Fibroblast of skin of right biceps (primary cell): ENCODE results near the gene GOLGA8A.
"Not testable (repeated sequence)": the region's sequence is repeated elsewhere in the genome, so short reads cannot be mapped to it uniquely, and the experiment has no call there.

Experiments used
- DNase-seq: peaks from one replicate; pipeline ENCODE4 v3.0.0-alpha.2; 2013

Gene GOLGA8A, protein sequence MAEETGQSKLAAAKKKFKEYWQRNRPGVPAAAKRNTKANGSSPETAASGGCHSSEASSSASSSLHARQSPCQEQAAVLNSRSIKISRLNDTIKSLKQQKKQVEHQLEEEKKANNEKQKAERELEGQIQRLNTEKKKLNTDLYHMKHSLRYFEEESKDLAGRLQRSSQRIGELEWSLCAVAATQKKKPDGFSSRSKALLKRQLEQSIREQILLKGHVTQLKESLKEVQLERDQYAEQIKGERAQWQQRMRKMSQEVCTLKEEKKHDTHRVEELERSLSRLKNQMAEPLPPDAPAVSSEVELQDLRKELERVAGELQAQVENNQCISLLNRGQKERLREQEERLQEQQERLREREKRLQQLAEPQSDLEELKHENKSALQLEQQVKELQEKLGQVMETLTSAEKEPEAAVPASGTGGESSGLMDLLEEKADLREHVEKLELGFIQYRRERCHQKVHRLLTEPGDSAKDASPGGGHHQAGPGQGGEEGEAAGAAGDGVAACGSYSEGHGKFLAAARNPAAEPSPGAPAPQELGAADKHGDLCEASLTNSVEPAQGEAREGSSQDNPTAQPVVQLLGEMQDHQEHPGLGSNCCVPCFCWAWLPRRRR

DNA sequence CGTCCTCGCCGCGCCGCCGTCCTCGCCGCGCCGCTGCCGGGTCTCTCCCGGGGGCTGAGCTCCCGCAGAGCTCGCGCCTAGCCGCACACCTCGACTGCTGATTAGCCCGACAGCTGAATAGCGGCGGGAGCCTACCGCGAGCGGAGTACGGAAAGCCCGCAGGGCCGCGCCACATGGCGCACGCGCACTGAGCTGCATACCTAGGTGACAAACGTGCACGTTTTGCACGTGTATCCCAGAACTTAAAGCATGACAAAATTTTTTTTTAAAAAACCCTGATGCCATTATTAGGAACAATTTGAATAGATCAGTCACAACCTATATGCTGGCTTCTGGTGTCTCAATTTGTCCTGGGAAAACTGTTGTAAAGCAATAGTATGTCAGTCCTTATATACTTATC is at the start of gene GOLGA8A:
GOLGA8A (minus strand) TSS at position 122 of the 400 bp plus-strand sequence. CDS start 48,117 bp downstream, outside the sequence.
- peak; percentile 87 for DNase-seq

DNA sequence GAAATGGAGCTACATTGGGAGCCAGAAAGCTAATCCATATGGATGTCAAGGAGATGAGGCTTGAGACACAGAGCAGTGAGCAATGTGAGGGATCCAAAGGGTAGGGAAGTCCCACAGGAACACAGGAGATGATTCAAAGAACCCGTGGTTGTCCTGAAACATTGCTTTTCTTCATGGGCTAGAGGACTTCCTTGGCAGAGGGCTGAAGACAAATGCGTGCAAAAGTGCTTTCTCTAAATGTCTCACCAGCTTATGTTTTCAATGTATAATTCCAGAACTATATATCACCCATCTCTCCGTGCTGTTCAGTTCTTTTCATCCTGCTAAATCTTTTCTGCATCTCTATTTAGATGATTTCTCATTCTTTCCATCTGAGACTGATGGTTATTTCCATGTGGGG is 46.0 kb upstream of the GOLGA8A start:
- no peak for DNase-seq

DNA sequence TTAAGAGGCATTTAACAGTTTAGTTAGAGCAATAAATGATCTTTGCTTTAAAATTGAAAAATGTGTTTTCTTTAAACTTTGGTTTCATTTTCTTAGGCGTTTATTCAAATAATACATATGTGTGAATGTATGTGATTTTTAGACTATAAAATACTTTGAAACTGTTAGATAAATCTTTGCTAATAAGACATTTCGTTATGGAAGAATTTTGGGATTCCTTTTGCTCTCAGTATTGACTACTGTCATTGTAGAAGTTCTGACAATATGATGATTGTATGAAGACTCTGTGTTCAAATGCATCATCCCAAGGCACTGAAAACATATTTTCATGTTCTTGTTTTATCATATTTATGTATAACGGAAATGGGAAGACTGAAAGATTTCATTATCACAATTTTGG is 43.8 kb upstream of the GOLGA8A start:
- no peak for DNase-seq

DNA sequence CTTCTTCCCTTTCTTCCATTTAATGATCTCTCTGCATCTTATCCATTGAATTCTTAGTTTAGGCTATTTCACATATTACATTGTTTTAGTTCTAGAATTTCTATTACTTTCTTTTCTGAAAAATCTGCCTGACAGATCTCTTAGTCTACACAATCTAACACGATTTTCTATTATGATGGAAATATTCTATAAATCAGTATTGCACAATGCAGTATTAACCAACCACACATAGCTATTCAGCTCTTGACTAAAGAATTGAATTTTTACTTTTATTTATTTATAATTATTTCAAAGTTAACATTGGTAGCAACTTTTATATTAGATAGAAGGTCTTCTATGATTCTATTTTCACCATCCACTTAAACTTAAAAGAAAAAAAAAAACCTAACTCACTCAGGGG is 36.2 kb upstream of the GOLGA8A start:
- DNase-seq, result no peak

DNA sequence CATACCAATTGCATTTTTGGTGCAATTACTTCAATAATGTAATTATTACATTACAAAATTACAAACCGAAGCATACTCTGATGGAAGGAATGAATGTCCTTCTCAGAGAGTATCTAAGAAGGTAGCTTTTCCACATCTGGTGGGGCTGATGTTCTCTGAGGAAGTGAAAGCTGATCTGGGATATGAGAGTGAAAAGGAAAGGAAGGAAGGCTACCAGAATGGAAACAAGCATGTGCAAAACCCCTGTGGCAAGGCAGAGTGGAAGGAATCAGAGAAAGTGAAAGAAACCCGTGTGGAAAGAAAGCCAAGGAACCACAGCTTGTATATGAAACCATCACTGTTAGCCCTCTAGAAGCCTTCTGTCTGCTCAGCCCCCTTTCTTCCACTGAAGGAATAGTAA is 35.3 kb upstream of the GOLGA8A start:
- no peak for DNase-seq

DNA sequence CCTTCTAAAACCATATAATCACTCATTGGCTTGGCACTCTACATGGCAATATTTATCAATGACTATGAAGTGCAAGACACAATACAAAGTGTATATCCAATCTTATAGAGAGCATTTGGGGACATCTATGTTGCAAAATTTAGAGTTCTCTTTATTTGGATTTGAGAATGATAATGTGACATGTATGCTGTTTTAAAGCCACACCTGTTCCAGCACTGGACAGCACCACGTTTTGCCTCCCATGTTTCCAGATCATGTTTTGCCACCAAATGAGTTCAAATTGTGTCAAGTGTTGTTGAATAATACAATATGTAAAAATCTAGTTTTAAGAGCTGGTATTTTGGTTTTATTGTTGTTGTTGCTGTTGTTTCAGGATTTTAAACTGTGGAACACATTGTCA is 33.3 kb upstream of the GOLGA8A start:
- no peak for DNase-seq

DNA sequence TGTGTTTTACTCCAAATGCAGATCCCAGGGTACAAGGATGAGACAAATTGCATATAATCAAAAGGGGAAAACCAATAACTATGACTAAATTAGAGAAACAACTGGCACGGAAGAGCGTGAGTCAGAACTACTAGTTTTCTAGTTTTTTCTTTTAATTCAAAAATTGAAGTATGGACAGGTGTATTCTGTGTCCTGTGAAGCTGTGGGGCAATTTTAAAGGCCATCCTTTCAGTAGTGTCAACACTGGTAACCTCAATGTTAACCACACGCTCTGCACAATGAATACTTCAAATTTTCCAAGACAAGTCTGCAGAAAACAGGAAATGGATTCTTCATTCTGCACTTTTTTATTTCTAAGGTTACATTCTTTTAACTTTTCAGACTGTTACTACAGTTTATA is 32.5 kb upstream of the GOLGA8A start:
- no peak for DNase-seq

DNA sequence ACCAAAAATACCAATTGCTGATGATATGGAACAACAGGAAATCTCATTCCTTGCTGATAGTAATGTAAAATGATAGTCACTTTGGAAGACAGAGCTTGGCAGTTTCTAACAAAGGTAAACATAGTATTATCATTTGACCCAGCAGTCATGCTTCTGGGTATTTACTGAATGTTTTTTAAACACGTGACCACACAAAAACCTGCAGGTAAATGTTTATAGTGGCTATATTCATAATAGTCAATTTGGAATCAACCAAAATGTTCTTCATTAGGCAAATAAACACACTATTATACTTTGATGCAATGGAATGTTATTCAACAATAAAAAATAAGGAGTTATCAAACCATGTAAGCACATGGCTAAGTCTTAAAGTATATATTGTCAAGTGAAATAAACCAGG is 24.1 kb upstream of the GOLGA8A start:
- no peak for DNase-seq

DNA sequence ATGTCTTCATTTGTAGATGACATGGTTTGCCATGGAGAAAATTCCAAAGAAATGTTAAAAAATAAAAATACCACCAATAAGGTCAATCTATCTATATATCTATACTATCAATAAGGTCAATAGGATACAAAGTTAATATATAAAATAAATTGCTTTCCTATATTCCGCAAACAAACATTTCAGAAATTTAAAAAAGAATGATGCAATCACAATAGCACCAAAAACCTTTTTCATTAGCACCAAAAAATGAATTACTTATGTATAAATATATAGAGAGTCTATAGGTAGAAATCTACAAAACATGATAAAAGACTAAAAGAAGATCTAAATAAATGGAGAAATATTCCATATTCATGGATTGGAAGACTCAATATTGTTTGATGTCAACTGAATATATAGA is 22.8 kb upstream of the GOLGA8A start:
- DNase-seq, result no peak

DNA sequence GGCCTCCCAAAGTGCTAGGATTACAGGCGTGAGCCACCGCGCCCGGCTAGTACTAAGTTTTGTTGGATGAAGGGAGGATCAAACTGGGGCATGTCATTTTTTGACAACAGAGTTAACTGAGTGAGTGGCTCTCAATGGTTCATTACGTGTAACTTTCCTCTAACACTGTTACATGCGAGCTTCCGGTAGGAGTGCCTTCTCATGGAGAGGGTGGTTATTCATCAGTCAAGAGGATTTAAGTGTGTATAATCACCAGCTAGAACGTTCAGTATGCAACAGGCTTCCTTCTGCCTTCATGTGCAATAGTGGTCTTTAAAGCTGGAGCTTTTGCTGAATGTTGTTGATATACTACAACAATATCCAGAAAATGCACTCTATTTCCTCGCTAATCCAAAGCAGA is 19.1 kb upstream of the GOLGA8A start:
- no peak for DNase-seq

DNA sequence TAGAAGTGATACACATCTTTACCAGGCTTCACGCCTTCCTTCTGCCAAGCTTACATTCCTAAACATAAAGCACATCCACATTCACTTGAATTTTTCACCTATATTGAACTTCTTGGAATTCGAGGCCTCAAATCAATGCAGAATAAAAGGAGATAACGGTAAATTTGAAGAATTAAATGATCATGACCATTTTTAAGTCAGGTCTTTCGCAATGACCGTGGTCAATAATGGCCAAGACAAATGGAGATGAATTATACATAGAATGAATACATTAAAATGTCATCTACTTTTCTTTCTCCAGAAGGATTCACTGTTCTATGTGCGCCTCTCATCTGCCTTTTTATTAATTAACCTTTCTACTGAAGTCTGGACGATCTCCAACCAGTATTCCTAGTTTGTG is 5.3 kb upstream of the GOLGA8A start:
- no peak for DNase-seq

DNA sequence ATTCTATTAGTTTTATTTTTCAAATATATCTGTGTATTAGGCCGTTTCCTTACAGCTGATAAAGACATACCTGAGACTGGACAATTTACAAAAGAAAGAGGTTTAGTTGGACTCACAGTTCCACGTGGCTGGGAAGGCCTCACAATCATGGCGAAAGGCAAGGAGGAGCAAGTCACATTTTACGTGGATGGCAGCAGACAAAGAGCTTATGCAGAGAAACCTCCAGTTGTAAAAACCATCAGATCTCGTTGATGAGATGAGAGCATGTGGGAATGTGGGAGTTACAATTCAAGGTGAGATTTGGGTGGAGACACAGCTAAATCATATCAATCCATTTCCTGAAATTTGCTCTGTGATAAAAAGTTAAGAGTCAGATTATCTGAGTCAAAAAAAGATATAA is 2.3 kb upstream of the GOLGA8A start:
- DNase-seq, result no peak

DNA sequence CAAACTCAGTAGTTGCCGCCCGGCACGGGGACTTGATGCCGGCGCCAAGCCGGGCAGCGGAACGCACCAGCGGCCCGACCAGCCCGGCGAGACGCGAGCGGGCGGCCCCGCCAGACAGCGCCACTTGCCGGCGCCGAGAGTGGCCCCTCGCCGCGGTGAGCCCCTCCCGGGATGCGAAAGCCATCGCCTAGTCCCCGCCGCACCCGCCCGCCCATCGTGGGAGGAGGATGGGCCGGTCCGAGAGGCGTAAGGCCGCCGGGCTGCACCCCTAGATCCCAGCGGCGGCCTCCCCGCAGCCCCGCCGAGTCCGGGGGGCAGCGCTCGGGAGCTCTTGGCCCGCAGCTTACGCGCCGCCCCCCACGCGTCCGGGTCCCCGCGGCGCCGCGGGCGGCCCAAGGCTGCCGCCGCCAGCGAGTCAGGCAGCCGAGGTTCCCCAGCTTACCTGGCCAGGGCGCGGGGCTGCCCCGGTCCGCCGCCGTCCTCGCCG is 609 bp downstream of the GOLGA8A start:
- DNase-seq, result peak; percentile 47

DNA sequence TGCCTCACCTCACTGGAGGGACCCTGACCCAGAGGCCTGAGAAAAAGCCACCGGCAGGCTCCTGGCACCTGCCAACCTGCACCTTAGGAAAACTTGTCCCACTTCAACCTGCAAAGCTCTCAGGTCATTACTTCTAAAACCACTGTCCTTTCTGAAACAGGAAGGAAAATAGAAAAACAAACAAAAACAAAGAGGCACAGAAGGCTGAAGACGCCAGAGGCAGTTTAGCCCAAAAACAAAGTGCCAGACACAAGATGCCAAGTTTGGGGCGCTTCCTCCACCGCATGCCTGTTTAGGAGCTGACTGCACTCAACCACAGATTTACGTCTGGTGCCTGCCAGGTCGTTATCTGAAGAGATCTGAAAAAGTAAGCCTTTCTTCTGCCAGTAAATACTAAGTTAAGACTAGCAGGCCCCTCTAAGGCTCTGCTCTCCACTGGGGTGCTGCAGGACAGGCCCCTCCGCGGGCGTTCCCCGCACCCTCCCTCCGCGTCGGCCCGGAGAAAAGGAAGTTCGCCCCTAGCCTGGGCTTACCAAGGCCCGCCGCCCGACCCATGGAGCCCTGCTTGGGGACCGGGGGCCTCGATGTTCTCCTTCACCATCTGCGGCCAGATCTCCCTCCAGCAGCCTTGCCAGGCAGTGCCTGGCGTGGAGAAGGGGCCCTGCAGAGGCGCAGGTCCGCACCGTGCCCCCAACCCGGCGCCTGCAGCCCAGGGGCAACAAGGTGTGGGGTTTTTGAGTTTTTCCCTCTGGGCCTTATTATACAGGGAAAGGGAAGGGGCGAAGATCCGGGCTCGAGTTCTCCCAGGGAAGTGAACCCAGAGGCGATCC is 1.3 kb downstream of the GOLGA8A start:
- DNase-seq, result no peak

DNA sequence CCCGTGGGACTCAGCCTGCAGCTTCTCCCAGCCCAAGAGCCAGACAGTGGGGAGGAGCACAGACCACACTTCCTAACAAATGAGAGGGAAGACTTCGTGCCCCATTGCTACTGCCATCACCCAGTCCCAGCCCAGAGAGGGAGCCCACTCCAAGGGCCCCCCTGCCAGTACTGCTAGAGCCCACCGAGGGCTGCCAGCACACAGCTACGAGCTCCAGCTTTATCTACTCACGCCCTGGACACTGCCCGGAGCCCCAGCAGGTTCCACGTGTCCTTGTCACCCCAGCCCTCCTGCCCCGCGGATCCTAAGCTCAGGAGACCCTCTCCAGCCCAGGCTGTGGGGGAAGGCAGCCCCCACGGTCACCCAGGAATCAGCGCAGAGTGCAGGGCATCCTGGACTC is 1.9 kb downstream of the GOLGA8A start:
- no peak for DNase-seq

DNA sequence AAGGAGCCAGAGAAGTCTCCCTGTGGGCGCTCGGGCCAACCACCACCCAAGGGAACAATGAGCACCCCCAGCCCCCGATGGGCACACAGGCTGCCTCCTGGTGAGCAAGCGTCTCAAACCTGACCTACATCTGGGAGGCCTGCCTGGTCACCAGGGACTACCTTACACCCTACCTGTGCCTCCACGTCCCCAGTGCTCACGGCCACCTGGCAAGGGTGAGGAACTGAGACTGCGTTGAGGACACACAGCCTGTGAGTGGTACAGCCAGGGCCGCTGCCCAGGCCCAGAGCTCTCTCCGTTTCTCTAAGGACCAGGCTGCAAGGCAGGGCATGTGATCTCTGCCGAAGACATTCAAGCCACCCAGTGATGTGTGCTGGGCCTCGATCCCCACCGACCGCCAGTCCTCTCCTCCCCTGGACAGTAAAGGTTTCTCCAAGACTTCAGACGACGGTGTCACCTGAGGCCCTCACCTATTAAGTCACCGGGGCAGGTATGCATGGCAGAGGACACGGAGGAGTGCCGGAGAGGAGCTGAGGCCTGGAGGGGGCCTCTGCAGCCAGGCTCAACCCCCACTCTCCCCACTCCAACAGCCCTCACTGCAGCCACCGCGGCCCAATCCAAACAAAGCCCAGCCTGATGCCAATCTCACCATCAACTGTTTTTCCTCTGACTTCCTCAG is 2.8 kb downstream of the GOLGA8A start:
- DNase-seq, result no peak

DNA sequence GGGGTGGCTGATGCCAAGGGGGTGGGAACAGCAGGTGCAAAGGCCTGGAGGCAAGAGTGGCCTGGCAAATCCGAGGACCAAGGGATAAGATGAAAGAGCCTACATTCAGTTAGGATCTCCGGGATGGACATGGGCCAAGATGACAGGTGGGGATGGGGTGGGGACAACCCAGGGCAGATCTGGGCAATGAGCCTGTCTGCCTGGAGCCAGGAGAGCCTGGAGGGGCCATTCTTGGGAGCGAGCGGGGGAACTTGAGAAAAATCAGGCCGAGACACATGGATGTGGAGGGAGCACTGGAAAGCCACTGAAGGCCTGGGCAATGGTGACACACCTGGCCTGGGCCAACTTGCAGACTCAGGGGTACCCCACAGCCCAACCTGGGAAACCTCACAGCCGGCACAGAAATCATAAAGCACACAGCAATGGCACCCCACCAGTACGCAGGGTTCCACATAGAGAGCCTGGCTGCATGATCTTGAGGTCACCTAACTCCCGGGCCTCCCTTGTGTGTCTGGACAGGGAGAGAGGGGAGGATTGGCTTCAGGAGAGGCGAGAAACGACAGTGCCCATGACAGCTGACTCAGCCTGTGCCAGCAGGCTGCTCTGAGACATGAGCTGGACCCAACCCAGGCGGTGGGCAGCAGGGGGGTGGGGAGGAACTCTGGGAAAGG is 3.5 kb downstream of the GOLGA8A start:
- DNase-seq, result not testable (repeated sequence)

DNA sequence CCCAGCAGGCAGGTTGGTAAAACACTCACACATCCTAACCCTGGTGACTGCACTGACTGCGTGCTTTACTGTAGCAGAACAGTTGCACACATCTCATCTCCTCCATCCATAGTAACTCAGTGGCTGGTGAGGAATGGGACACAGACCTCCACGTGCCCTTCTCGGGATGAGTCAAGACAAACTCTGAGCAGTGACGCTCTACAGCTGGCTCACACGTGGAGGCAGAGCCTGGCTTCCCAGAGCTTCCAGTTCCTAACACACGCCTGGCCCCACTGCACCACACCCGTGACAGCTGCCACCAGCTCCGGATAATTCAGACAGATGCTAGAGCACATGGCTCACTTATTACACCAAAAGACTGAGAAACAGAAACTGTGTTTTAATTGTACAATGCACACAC is 7.0 kb downstream of the GOLGA8A start:
- DNase-seq, result peak; percentile 38

DNA sequence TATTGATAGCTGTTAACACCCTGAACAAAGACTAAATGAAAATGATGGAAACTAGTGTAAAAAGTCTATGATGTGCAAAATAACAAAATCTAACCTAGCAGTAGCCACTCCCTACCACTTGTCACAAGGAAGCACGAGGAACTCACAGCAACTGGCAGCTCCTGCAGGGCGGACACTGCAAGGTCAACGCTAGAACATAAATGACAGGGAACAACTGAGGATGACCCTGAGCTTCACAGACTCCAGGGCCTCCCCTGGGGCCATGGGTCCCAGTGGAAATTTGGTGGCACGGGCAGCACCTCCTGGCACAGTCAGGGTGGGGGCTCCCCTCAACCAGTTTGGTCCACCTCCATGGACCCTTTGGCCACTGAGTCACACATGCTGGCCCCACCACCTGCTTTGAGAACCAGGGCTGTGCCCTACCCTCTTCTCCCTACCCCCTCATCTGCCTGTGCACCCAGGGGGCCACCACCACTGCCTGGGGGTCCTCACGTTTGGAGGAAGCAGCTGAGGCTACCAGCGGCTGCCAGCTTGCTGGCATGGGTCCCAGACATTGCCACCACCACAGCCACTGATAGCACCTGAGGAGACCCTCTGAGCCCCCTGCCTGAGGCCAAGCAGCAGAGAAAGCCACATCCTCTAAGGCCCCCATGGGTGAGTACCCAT is 14.1 kb downstream of the GOLGA8A start:
- DNase-seq, result not testable (repeated sequence)

DNA sequence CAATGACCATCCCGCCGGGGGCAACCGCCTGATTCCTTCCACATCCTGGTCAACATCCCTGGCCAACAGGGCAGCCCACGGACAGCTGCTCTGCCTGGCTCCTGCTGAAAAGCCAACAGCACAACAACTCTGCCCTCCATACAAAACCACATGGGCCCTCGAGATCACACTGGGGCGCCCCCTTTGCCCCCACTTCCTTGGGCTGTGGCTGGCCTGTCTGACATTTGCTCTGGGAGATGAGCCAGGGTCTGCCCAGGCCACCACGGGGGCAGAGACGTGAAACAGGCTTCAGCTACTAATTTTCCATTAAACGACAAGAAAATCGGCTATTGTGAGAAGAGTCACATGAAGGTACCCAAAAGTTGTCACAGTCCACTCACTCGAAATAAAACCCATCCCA is 16.7 kb downstream of the GOLGA8A start:
- DNase-seq, result not testable (repeated sequence)

DNA sequence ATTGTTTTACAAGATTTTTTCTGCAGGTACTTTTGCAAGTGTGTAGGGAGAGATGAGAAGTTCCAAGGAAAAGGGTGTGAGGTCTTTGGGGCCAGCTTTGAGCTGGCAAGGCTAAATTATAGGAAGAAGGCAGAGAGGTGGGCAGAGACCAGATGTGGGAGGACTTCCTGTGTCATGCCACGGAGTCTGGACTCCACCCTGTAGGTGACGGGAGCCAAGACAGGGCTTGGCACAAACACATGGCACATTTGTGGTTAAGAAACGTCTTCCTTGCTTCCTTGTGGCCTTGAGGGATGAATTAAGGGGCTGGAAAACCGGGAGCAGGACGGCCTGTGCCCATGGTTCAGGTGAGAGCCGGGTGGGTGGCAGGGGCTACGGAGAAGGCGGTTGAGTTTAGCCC is 19.2 kb downstream of the GOLGA8A start:
- DNase-seq, result not testable (repeated sequence)

DNA sequence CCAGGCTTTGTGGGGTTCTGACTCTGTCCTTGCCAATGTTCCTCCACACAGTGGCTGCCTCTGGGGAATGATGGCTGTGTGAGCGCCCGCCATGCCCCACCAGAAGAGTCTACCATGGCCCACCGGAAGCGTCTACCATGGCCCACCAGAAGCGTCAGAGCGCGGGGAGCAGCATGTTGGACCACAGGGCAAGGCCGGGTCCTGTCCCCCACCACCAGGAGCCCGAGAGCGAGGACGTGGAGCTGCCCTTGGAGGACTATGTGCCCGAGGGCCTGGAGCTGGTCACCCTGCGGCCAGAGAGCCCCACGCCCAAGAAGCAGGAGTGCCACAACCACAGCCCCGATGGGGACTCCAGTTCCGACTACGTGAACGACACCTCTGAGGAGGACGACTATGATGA is 28.1 kb downstream of the GOLGA8A start:
- DNase-seq, result not testable (repeated sequence)
